Liver (tissue), 9 donors: ENCODE data around the gene SLC12A1. TPM values are rescaled to one million over a fixed set of nuclear protein-coding genes. Genes with fewer than 3 reads are reported as not detected.

Source experiments
- DNase-seq: peaks from one replicate; pipeline ENCODE4 v3.0.0-alpha.2; 2017; ENCODE audit warnings: low spot score
- H3K27ac ChIP-seq, 2 donors: one replicate each; pipeline ENCODE4 v1.7.0; 2013; ENCODE audit warnings: inconsistent platforms in 2 of 2, low read length in 2 of 2, control low read depth in 1 of 2, low read depth in 1 of 2, mild to moderate bottlenecking in 1 of 2
- H3K27me3 ChIP-seq, 4 donors: one replicate each; pipeline versions ENCODE4 v1.6.1 to v1.7.0; 2013; ENCODE audit warnings: low read length in 3 of 4, inconsistent platforms in 1 of 4, mild to moderate bottlenecking in 1 of 4, moderate library complexity in 1 of 4; ENCODE audit not compliant: control insufficient read depth in 4 of 4, insufficient read depth in 4 of 4
- H3K36me3 ChIP-seq, 4 donors: one replicate each; pipeline versions ENCODE4 v1.6.1 to v1.7.0; 2013; ENCODE audit warnings: low read length in 3 of 4, mild to moderate bottlenecking in 3 of 4, low read depth in 1 of 4, moderate library complexity in 1 of 4; ENCODE audit not compliant: control insufficient read depth in 4 of 4, insufficient read depth in 3 of 4
- H3K4me1 ChIP-seq, 4 donors: one replicate each; pipeline versions ENCODE4 v1.6.1 to v1.7.0; 2013; ENCODE audit warnings: low read length in 3 of 4, mild to moderate bottlenecking in 3 of 4, moderate library complexity in 1 of 4; ENCODE audit not compliant: control insufficient read depth in 4 of 4, insufficient read depth in 4 of 4
- H3K4me3 ChIP-seq, 3 donors: one replicate each; pipeline versions ENCODE4 v1.6.1 to v1.7.0; 2013; ENCODE audit warnings: low read length in 3 of 3, control low read depth in 1 of 3, low read depth in 1 of 3, mild to moderate bottlenecking in 1 of 3
- H3K9ac ChIP-seq, 2 donors: one replicate each; pipeline ENCODE4 v1.7.0; 2013; ENCODE audit warnings: low read length in 2 of 2, mild to moderate bottlenecking in 2 of 2, moderate library complexity in 2 of 2, control low read depth in 1 of 2, low read depth in 1 of 2
- H3K9me3 ChIP-seq, 4 donors: one replicate each; pipeline versions ENCODE4 v1.6.1 to v1.7.0; 2013; ENCODE audit warnings: low read length in 3 of 4; ENCODE audit not compliant: control insufficient read depth in 4 of 4
- CTCF ChIP-seq: fragments of 150-350 bp; IDR thresholded peaks from 2 replicates; pipeline ENCODE4 v1.5.1; 2017; ENCODE audit warnings: improper control_type of control experiment, low read depth, low read length; ENCODE audit not compliant: missing input control
- FOXA1 ChIP-seq: IDR thresholded peaks from 2 replicates; pipeline ENCODE4 v1.6.1; 2016; ENCODE audit warnings: antibody characterized with exemption
- FOXA2 ChIP-seq: IDR thresholded peaks from 2 replicates; pipeline ENCODE4 v1.6.1; 2016; ENCODE audit warnings: antibody characterized with exemption
- GABPA ChIP-seq, 2 donors: IDR thresholded peaks in 1 of 2; conservative IDR thresholded peaks in 1 of 2; 2 replicates each; pipeline ENCODE4 v1.6.1; 2016; ENCODE audit warnings: antibody characterized with exemption in 2 of 2, mild to moderate bottlenecking in 1 of 2, moderate library complexity in 1 of 2
- HNF4A ChIP-seq, 2 donors: conservative IDR thresholded peaks; 2 replicates each; pipeline ENCODE4 v1.6.1; 2016; ENCODE audit warnings: antibody characterized with exemption in 2 of 2, mild to moderate bottlenecking in 2 of 2
- HNF4G ChIP-seq: IDR thresholded peaks from 2 replicates; pipeline ENCODE4 v1.6.1; 2016; ENCODE audit warnings: antibody characterized with exemption
- JUND ChIP-seq, 2 donors: IDR thresholded peaks; 2 replicates each; pipeline ENCODE4 v1.6.1; 2016; ENCODE audit warnings: antibody characterized with exemption in 2 of 2
- NR2F2 ChIP-seq: IDR thresholded peaks from 2 replicates; pipeline ENCODE4 v1.6.1; 2016; ENCODE audit warnings: antibody characterized with exemption
- REST ChIP-seq: IDR thresholded peaks from 2 replicates; pipeline ENCODE4 v1.6.1; 2016; ENCODE audit warnings: antibody characterized with exemption, mild to moderate bottlenecking
- RXRA ChIP-seq, 2 donors: IDR thresholded peaks; 2 replicates each; pipeline ENCODE4 v1.6.1; 2017 to 2018; ENCODE audit warnings: antibody characterized with exemption in 2 of 2, mild to moderate bottlenecking in 1 of 2
- SP1 ChIP-seq: IDR thresholded peaks from 2 replicates; pipeline ENCODE4 v1.6.1; 2018; ENCODE audit warnings: antibody characterized with exemption, mild to moderate bottlenecking
- TAF1 ChIP-seq: conservative IDR thresholded peaks from 2 replicates; pipeline ENCODE4 v1.6.1; 2016; ENCODE audit warnings: antibody characterized with exemption, mild to moderate bottlenecking
- YY1 ChIP-seq: IDR thresholded peaks from 2 replicates; pipeline ENCODE4 v1.6.1; 2016; ENCODE audit warnings: antibody characterized with exemption, mild to moderate bottlenecking
- WGBS: extraction: QIAGEN DNeasy Blood & Tissue Kit; methylation state at CpG from one replicate; pipeline ENCODE4 v1.1.7; 2013; 5-methylcytosine and 5-hydroxymethylcytosine counted together
- polyA plus RNA-seq, 2 donors: library from polyadenylated mRNA; stranded (reverse) in 1 of 2; unstranded in 1 of 2; fragments of 200-250 nt in 1 of 2; fragments of >200 nt in 1 of 2; fragmentation: Nextera tagmentation in 1 of 2; extraction: Ambion mirVana in 1 of 2; gene quantifications; one replicate each; pipeline versions ENCODE4 v1.2.1 to v1.2.3, GENCODE V29; 2013 to 2015
- total RNA-seq, 2 donors: library from RNA; depleted of rRNA; stranded (reverse); fragments of >200 nt; gene quantifications; one replicate each; pipeline ENCODE4 v1.2.3, GENCODE V29; 2014
- TF ChIP-seq, protein P1 (sequence below): IDR thresholded peaks from 2 replicates; pipeline ENCODE4 v1.6.1; 2016; ENCODE audit warnings: antibody characterized with exemption
- donor health status: healthy.
- donor health status: healthy.
- donor health status: healthy.
- donor health status: healthy.
- donor health status: healthy.

SLC12A1 gene
- total and polyA plus RNA-seq, 4 donors: 0.03 to 0.42 (median 0.09) TPM

DNA sequence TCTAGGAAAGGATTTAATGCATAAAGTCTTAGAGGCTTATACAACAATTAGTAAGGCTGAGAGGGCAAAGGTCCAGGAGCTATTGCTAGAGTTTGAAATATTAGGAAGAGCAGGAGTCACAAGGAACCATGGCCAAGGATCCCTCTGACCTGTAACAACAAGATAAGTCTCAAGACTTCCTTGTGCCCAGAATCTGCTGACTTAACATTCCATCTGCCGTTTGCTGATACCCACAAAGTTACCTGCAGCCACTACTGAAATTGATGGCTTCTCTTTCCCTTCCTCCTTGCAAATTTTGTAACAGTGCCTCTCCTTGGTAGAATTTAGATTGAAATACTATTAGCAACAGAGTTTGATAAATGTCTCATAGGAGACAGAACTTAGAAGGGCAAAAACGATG, 23.4 kb upstream of the SLC12A1 start (continued):
- no peak for TF ChIP-seq REST
- TF ChIP-seq HNF4G: no peak

DNA sequence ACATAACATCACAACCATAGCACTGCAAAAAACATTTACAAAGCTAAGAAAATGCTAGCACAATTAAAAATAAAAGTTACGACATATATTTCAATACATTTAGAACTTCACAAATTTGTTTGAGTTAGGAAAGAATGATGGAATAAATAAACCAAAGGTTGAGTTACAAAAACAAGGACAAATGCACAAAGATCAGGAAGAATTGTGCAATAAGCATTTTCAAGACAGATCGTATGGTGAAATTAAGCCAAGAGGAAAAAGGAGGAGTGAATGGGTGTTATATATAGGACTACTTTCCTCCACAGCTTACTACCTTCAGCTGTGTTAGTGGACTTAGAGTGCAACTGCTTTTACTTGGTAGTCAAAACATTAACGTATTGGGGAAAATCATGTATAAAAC, 20.6 kb upstream of the SLC12A1 start:
- Histone ChIP-seq H3K9me3 (no peaks in the 10 kb centered on the region), H3K4me1 (no peaks in the 10 kb centered on the region), H3K4me3 (no peak overlapping the region), H3K36me3 (no peaks in the 10 kb centered on the region), H3K27ac (no peak overlapping the region), H3K27me3 (peaks cover 0 to 2% (median 0%) of the 10 kb centered on the region in 4 donors), H3K9ac (no peak overlapping the region)
- TF ChIP-seq JUND (IDR thresholded peaks at IDR 0.05): no peak
- TF ChIP-seq CTCF: no peak
- TF ChIP-seq HNF4A (conservative IDR thresholded peaks at IDR 0.05): no peak
- TF ChIP-seq FOXA1: no peak
- no peak for TF ChIP-seq GABPA (IDR thresholded peaks at IDR 0.05 in 1 of 2, conservative IDR thresholded peaks at IDR 0.05 in 1 of 2)
- no peak for TF ChIP-seq SP1
- TF ChIP-seq NR2F2: no peak
- TF ChIP-seq HNF4G: no peak
- no peak for TF ChIP-seq REST
- no peak for TF ChIP-seq FOXA2
- no peak for TF ChIP-seq YY1
- no peak for TF ChIP-seq TAF1
- TF ChIP-seq RXRA (IDR thresholded peaks at IDR 0.05): no peak
- TF ChIP-seq, protein P1, sequence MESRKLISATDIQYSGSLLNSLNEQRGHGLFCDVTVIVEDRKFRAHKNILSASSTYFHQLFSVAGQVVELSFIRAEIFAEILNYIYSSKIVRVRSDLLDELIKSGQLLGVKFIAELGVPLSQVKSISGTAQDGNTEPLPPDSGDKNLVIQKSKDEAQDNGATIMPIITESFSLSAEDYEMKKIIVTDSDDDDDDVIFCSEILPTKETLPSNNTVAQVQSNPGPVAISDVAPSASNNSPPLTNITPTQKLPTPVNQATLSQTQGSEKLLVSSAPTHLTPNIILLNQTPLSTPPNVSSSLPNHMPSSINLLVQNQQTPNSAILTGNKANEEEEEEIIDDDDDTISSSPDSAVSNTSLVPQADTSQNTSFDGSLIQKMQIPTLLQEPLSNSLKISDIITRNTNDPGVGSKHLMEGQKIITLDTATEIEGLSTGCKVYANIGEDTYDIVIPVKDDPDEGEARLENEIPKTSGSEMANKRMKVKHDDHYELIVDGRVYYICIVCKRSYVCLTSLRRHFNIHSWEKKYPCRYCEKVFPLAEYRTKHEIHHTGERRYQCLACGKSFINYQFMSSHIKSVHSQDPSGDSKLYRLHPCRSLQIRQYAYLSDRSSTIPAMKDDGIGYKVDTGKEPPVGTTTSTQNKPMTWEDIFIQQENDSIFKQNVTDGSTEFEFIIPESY: no peak
- no peak for DNase-seq
- WGBS: 70% methylated on average over 3 of the region's 3 CpGs
